ENCODE measurements around the gene TMC1.

GRCh38 chr9:72533322-72533721 lies 11.9 kb downstream of the TMC1 start:
- TF ChIP-seq CTCF (IDR thresholded peaks at IDR 0.05): no peak
- TF ChIP-seq POLR2A (IDR thresholded peaks at IDR 0.05): no peak
